ENCODE results near the gene LCN9.

DNA sequence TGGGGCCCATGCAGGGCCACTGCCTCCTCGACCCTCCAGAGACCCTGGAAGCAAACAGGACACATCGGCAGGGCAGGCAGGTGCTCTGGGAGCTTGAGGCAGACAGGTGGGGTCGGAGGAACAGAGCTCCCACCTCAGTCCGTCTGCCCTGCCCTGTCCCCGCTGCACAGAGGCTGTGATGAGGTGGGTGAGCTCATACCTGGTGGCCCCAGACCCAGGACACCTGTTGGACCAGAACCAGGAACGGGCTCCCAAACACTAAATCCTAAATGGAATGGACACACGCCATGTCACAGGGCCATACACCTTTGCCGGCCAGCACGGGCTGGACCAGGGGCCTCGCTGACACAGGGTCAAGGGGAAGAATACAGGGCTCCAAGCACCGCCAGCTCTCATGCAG lies 30.7 kb downstream of the LCN9 start:
- TF ChIP-seq POLR2A (IDR thresholded peaks at IDR 0.05) (no peak), POLR2AphosphoS5 (IDR thresholded peaks at IDR 0.05) (no peak), EP300 (IDR thresholded peaks at IDR 0.05; ENCODE audit: low read depth) (no peak)
- TF ChIP-seq, protein P1, sequence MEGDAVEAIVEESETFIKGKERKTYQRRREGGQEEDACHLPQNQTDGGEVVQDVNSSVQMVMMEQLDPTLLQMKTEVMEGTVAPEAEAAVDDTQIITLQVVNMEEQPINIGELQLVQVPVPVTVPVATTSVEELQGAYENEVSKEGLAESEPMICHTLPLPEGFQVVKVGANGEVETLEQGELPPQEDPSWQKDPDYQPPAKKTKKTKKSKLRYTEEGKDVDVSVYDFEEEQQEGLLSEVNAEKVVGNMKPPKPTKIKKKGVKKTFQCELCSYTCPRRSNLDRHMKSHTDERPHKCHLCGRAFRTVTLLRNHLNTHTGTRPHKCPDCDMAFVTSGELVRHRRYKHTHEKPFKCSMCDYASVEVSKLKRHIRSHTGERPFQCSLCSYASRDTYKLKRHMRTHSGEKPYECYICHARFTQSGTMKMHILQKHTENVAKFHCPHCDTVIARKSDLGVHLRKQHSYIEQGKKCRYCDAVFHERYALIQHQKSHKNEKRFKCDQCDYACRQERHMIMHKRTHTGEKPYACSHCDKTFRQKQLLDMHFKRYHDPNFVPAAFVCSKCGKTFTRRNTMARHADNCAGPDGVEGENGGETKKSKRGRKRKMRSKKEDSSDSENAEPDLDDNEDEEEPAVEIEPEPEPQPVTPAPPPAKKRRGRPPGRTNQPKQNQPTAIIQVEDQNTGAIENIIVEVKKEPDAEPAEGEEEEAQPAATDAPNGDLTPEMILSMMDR (IDR thresholded peaks at IDR 0.05), result no peak

Measured in transverse colon (tissue), 4 donors.